IMR-90 (cell line): ENCODE measurements around the gene C1QTNF12. TPM values are rescaled to one million over a fixed set of nuclear protein-coding genes. Genes with fewer than 3 reads are reported as not detected.

Source experiments
- ATAC-seq: fragments of 200-7000 bp; cut with Tn5 transposase; 2 replicates; pipeline ENCODE4 v1.9.1; 2020; ENCODE audit warnings: low read depth, mild to moderate bottlenecking, moderate library complexity
- BruUV-seq: library from RNA; stranded (reverse); fragments of 400-500 nt; replicated peaks from 2 replicates; lab custom pipeline; 2021; lab: Mats Ljungman, UMichigan
- CTCF ChIA-PET: fragments of 300-600 bp; formaldehyde crosslinking; extraction: SDS; loops from one replicate; lab custom pipeline; 2021; ENCODE audit warnings: antibody characterized with exemption; lab: Yijun Ruan, JAX
- POLR2A ChIA-PET: fragments of 300-600 bp; sonication (Branson Sonifier 250); formaldehyde crosslinking; loops from one replicate; lab custom pipeline; 2022; ENCODE audit warnings: antibody characterized with exemption; ENCODE audit not compliant: unreplicated experiment; lab: Charles Lee
- DNase-seq: peaks from one replicate; pipeline ENCODE4 v3.0.0; 2013
- H2AFZ ChIP-seq: replicated peaks from 2 replicates; pipeline ENCODE3; 2013; ENCODE audit warnings: low read length, mild to moderate bottlenecking; ENCODE audit not compliant: poor library complexity
- H2AK5ac ChIP-seq: 2 replicates; pipeline ENCODE4 v1.6.1; 2013; ENCODE audit warnings: low read depth, low read length, inconsistent platforms
- H2AK9ac ChIP-seq: replicated peaks from 2 replicates; pipeline ENCODE3; 2013; ENCODE audit warnings: mild to moderate bottlenecking, low read depth, low read length, moderate library complexity; ENCODE audit not compliant: poor library complexity
- H2BK120ac ChIP-seq: 2 replicates; pipeline ENCODE4 v1.6.1; 2013; ENCODE audit warnings: low read depth, low read length, inconsistent platforms
- H2BK15ac ChIP-seq: 3 replicates; pipeline ENCODE4 v1.6.1; 2013; ENCODE audit warnings: low read depth, low read length, inconsistent platforms
- H2BK20ac ChIP-seq: 2 replicates; pipeline ENCODE4 v1.6.1; 2013; ENCODE audit warnings: low read depth, mild to moderate bottlenecking, inconsistent platforms, low read length, moderate library complexity
- H2BK5ac ChIP-seq: 2 replicates; pipeline ENCODE4 v1.6.1; 2013; ENCODE audit warnings: mild to moderate bottlenecking, low read depth, low read length, inconsistent platforms; ENCODE audit not compliant: poor library complexity, severe bottlenecking
- H3K14ac ChIP-seq: replicated peaks from 2 replicates; pipeline ENCODE4 v1.6.1; 2013; ENCODE audit warnings: low read depth, low read length, inconsistent platforms
- H3K18ac ChIP-seq: 2 replicates; pipeline ENCODE4 v1.6.1; 2013; ENCODE audit warnings: low read depth, low read length, control low read depth
- H3K23ac ChIP-seq: 2 replicates; pipeline ENCODE4 v1.6.1; 2013; ENCODE audit warnings: low read depth, low read length, inconsistent platforms
- H3K27ac ChIP-seq: 2 replicates; pipeline ENCODE4 v1.5.1; 2013; ENCODE audit warnings: mild to moderate bottlenecking, control low read depth, low read length; ENCODE audit not compliant: insufficient read depth
- H3K27me3 ChIP-seq: 2 replicates; pipeline ENCODE4 v1.6.1; 2013; ENCODE audit warnings: low read length; ENCODE audit not compliant: control insufficient read depth, insufficient read depth
- H3K36me3 ChIP-seq: 2 replicates; pipeline ENCODE4 v1.6.1; 2013; ENCODE audit warnings: low read length, mixed read lengths; ENCODE audit not compliant: control insufficient read depth, insufficient read depth
- H3K4ac ChIP-seq: 2 replicates; pipeline ENCODE4 v1.6.1; 2013; ENCODE audit warnings: low read depth, low read length, inconsistent platforms
- H3K4me1 ChIP-seq: 2 replicates; pipeline ENCODE4 v1.6.1; 2013; ENCODE audit warnings: low read length, mixed read lengths; ENCODE audit not compliant: control insufficient read depth, insufficient read depth
- H3K4me2 ChIP-seq: 2 replicates; pipeline ENCODE4 v1.6.1; 2013; ENCODE audit warnings: low read depth, mild to moderate bottlenecking, control low read depth, low read length, moderate library complexity
- H3K4me3 ChIP-seq: 2 replicates; pipeline ENCODE4 v1.5.1; 2013; ENCODE audit warnings: low read depth, mild to moderate bottlenecking, control low read depth, low read length, moderate library complexity; ENCODE audit not compliant: insufficient read depth
- H3K56ac ChIP-seq: 2 replicates; pipeline ENCODE4 v1.6.1; 2013; ENCODE audit warnings: low read length, inconsistent platforms; ENCODE audit not compliant: insufficient read depth; ENCODE audit errors: extremely low read depth
- H3K79me1 ChIP-seq, 2 experiments: 2 replicates each; pipeline ENCODE4 v1.6.1; 2013; ENCODE audit warnings: low read length in 2 of 2, inconsistent platforms in 1 of 2, low read depth in 1 of 2
- H3K9ac ChIP-seq: 2 replicates; pipeline ENCODE4 v1.6.1; 2013; ENCODE audit warnings: low read depth, low read length, control low read depth
- H3K9me1 ChIP-seq: 2 replicates; pipeline ENCODE4 v1.6.1; 2013; ENCODE audit warnings: low read length, inconsistent platforms; ENCODE audit not compliant: insufficient read depth
- H3K9me3 ChIP-seq: 2 replicates; pipeline ENCODE4 v1.6.1; 2013; ENCODE audit warnings: low read length; ENCODE audit not compliant: control insufficient read depth, insufficient read depth
- H4K20me1 ChIP-seq: 2 replicates; pipeline ENCODE4 v1.6.1; 2013; ENCODE audit warnings: low read length, inconsistent platforms; ENCODE audit not compliant: insufficient read depth
- H4K5ac ChIP-seq: 2 replicates; pipeline ENCODE4 v1.6.1; 2013; ENCODE audit warnings: mild to moderate bottlenecking, low read depth, low read length, control low read depth
- H4K8ac ChIP-seq, 2 experiments: 2 replicates each; pipeline ENCODE4 v1.6.1; 2013; ENCODE audit warnings: low read depth in 2 of 2, low read length in 2 of 2, control low read depth in 1 of 2, inconsistent platforms in 1 of 2
- H4K91ac ChIP-seq: 2 replicates; pipeline ENCODE4 v1.6.1; 2013; ENCODE audit warnings: low read depth, low read length, inconsistent platforms; ENCODE audit not compliant: insufficient read depth
- ELK1 ChIP-seq: fragments of 150-350 bp; IDR thresholded peaks from 2 replicates; pipeline ENCODE4 v1.6.1; 2016; ENCODE audit warnings: low read depth, mild to moderate bottlenecking, low read length, moderate library complexity, borderline replicate concordance
- FOS ChIP-seq: fragments of 150-350 bp; IDR thresholded peaks from 2 replicates; pipeline ENCODE4 v1.6.1; 2016; ENCODE audit warnings: low read depth, low read length
- MAFK ChIP-seq: IDR thresholded peaks from 2 replicates; pipeline ENCODE4 v1.6.1; 2012; ENCODE audit warnings: low read depth, low read length, improper control_type of control experiment
- NFE2L2 ChIP-seq: fragments of 150-350 bp; IDR thresholded peaks from 2 replicates; pipeline ENCODE4 v1.6.1; 2016; ENCODE audit warnings: low read depth, mild to moderate bottlenecking, low read length
- POLR2A ChIP-seq: IDR thresholded peaks from 2 replicates; pipeline ENCODE4 v1.6.1; 2012; ENCODE audit warnings: mild to moderate bottlenecking, low read depth, low read length
- RAD21 ChIP-seq: IDR thresholded peaks from 2 replicates; pipeline ENCODE4 v1.6.1; 2012; ENCODE audit warnings: low read length, improper control_type of control experiment
- RCOR1 ChIP-seq: IDR thresholded peaks from 2 replicates; pipeline ENCODE4 v1.6.1; 2012; ENCODE audit warnings: mild to moderate bottlenecking, low read length, improper control_type of control experiment; ENCODE audit not compliant: insufficient replicate concordance
- RFX5 ChIP-seq: IDR thresholded peaks from 2 replicates; pipeline ENCODE4 v1.8.0; 2012; ENCODE audit warnings: low read depth, mild to moderate bottlenecking, low read length, moderate library complexity
- USF2 ChIP-seq: fragments of 150-350 bp; IDR thresholded peaks from 2 replicates; pipeline ENCODE4 v1.6.1; 2017; ENCODE audit warnings: mild to moderate bottlenecking, antibody characterized with exemption, low read length, low read depth
- WGBS, 2 experiments: methylation state at CpG; one replicate each; pipeline versions ENCODE4 v1.1.5 to v1.1.7; 2013; ENCODE audit warnings: missing lambda C conversion rate in 2 of 2; ENCODE audit not compliant: insufficient read length in 1 of 2; ENCODE audit errors: extremely low coverage in 2 of 2; 5-methylcytosine and 5-hydroxymethylcytosine counted together
- dilution Hi-C: fragments of 300-500 bp; cut with HindIII; formaldehyde crosslinking; loops from one replicate; pipeline ENCODE4 v1.14.3; 2018; ENCODE audit warnings: low sequenced_read_pairs; ENCODE audit not compliant: unreplicated experiment
- in situ Hi-C: fragments of 300-500 bp; cut with MboI; formaldehyde crosslinking; loops from 3 replicates; pipeline ENCODE4 v1.14.3; 2019; ENCODE audit warnings: low sequenced_read_pairs, inconsistent platforms, mixed read lengths
- intact Hi-C: fragments of 100-400 bp; cut with micrococcal nuclease; formaldehyde crosslinking; loops from 2 replicates; pipeline ENCODE4 v1.10.0; 2022
- polyA plus RNA-seq, 3 experiments: library from polyadenylated mRNA; depleted of rRNA; stranded (reverse); fragments of >200 nt; gene quantifications; 2 replicates each; pipeline ENCODE4 v1.2.3, GENCODE V29; 2012; ENCODE audit warnings: low replicate concordance in 1 of 3
- total RNA-seq: library from RNA; depleted of rRNA; stranded (reverse); fragments of >200 nt; gene quantifications from 2 replicates; pipeline ENCODE4 v1.2.3, GENCODE V29; 2012

The C1QTNF12 gene
- total and polyA plus RNA-seq, 2 of the 4 experiments (the other 2 are of a cell fraction) = 0.36 to 1.1 TPM

GRCh38 chr1:1204425-1204920, 42.0 kb downstream of the C1QTNF12 start:
- ATAC-seq (no peak), DNase-seq (no peak)
- no peaks in the 10 kb centered on the region for H3K36me3 ChIP-seq
- H3K23ac ChIP-seq = no peak overlapping the region
- no peak overlapping the region for H3K18ac ChIP-seq
- intact Hi-C loops (no loop called here), dilution Hi-C loops (no loop called here), in situ Hi-C loops (no loop called here)
- no peak overlapping the region for H3K4me3 ChIP-seq
- no peak overlapping the region for H3K14ac ChIP-seq
- H4K8ac ChIP-seq = no peak overlapping the region
- H3K4me2 ChIP-seq = no peak overlapping the region
- ChIA-PET CTCF (no interaction called here), POLR2A (no interaction called here)
- TF ChIP-seq RFX5 (no peak), FOS (no peak), ELK1 (no peak), USF2 (no peak), RAD21 (no peak), MAFK (no peak), NFE2L2 (no peak), RCOR1 (no peak), POLR2A (no peak)
- no peaks in the 10 kb centered on the region; the same call in 1 of the 2 replicates for H3K27me3 ChIP-seq
- H3K4ac ChIP-seq = no peak overlapping the region
- no peak overlapping the region for H2BK15ac ChIP-seq
- H2BK5ac ChIP-seq = no peak overlapping the region
- no peaks in the 10 kb centered on the region for H3K79me1 ChIP-seq
- peaks cover 12% of the 10 kb centered on the region for H3K4me1 ChIP-seq
- H3K27ac ChIP-seq = no peak overlapping the region
- H4K5ac ChIP-seq = no peak overlapping the region
- no peaks in the 10 kb centered on the region for H3K9me1 ChIP-seq
- no peak overlapping the region for H2AK5ac ChIP-seq
- no peaks in the 10 kb centered on the region for H4K20me1 ChIP-seq
- H2BK20ac ChIP-seq = no peak overlapping the region
- no peaks in the 10 kb centered on the region for H3K9me3 ChIP-seq
- H2AFZ ChIP-seq = no peak overlapping the region
- no TSS peak for BruUV-seq
- no peak overlapping the region for H2AK9ac ChIP-seq
- no peak overlapping the region for H3K56ac ChIP-seq
- no peak overlapping the region for H4K91ac ChIP-seq
- no CpG with 5 or more reads among the region's 8 CpGs for WGBS, 2 experiments
- no peak overlapping the region for H2BK120ac ChIP-seq
- H3K9ac ChIP-seq = no peak overlapping the region
